Brain microvascular endothelial cell (primary cell): ENCODE measurements around the gene AMFR.

Source experiments
- DNase-seq: peaks from one replicate; pipeline ENCODE4 v3.0.0-alpha.2; 2020
- H3K27ac ChIP-seq: fragments of 250-450 bp; sonication (Bioruptor Pico); 2 replicates; pipeline ENCODE4 v1.5.1; 2020; ENCODE audit warnings: mild to moderate bottlenecking, moderate library complexity
- H3K27me3 ChIP-seq: fragments of 250-450 bp; sonication (Bioruptor Pico); replicated peaks from 2 replicates; pipeline ENCODE4 v1.5.1; 2020; ENCODE audit warnings: mild to moderate bottlenecking
- H3K36me3 ChIP-seq: fragments of 250-450 bp; sonication (Bioruptor Pico); replicated peaks from 2 replicates; pipeline ENCODE4 v1.5.1; 2020; ENCODE audit warnings: mild to moderate bottlenecking
- H3K4me3 ChIP-seq: 2 replicates; pipeline ENCODE4 v1.5.1; 2011; ENCODE audit warnings: low read depth, mild to moderate bottlenecking, control low read depth, low read length, moderate library complexity
- CTCF ChIP-seq: IDR thresholded peaks from 2 replicates; pipeline ENCODE4 v1.5.1; 2011; ENCODE audit warnings: low read depth, mild to moderate bottlenecking, moderate library complexity, low read length, control low read depth, inconsistent platforms; ENCODE audit errors: missing control alignments
- in situ Hi-C: cut with HindIII; loops from 2 replicates; pipeline ENCODE4 v1.10.0; 2017; ENCODE audit warnings: low sequenced_read_pairs, low pct_ligation_motif_present

The AMFR gene

GRCh38 chr16:56327929-56328258 is 97.5 kb downstream of the AMFR start:
- TF ChIP-seq CTCF: no peak
- Histone ChIP-seq H3K27me3 (no peaks in the 10 kb centered on the region), H3K36me3 (no peaks in the 10 kb centered on the region), H3K4me3 (no peak overlapping the region), H3K27ac (no peak overlapping the region)
- DNase-seq: no peak
- in situ Hi-C loops: no loop called here

GRCh38 chr16:56327071-56327928 is 98.0 kb downstream of the AMFR start:
- no peak overlapping the region for H3K27ac ChIP-seq
- no peaks in the 10 kb centered on the region for H3K27me3 ChIP-seq
- in situ Hi-C loops: no loop called here
- no peak for TF ChIP-seq CTCF
- DNase-seq: no peak
- no peaks in the 10 kb centered on the region for H3K36me3 ChIP-seq
- no peak overlapping the region for H3K4me3 ChIP-seq

DNA sequence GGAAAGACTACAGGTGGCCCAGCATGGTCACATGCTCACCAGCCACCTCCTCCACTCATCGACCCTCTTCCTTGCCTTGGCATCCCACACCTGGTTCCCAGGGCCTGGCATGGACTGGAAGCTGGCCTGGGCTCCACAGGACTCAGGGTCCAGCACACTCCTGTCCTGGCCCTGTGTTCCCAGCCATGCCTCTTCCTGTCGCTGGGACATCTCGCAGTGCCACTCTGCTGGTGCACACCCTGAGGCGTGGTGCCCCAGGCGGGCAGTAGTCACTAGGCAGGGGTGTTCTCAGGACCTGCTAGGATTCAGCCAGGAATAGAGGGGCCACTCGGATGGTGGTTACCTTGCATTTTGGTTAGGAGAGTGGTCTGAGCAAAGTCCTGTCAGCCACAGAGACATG is 99.4 kb downstream of the AMFR start:
- no peak for DNase-seq
- TF ChIP-seq CTCF: no peak
- no peak overlapping the region for H3K4me3 ChIP-seq
- no peak overlapping the region for H3K27ac ChIP-seq
- in situ Hi-C loops: no loop called here
- no peaks in the 10 kb centered on the region for H3K27me3 ChIP-seq
- H3K36me3 ChIP-seq: no peaks in the 10 kb centered on the region

GRCh38 chr16:56324406-56324805 is 100.9 kb downstream of the AMFR start:
- Histone ChIP-seq H3K27ac (no peak overlapping the region), H3K36me3 (no peaks in the 10 kb centered on the region), H3K4me3 (no peak overlapping the region), H3K27me3 (no peaks in the 10 kb centered on the region)
- in situ Hi-C loops: loop anchor here (25.0 kb wide), 1 partner anchor 387 kb away; no protein-coding TSS in a partner anchor
- no peak for DNase-seq
- no peak for TF ChIP-seq CTCF

GRCh38 chr16:56321571-56321970 is 103.8 kb downstream of the AMFR start:
- Histone ChIP-seq H3K27me3 (no peaks in the 10 kb centered on the region), H3K36me3 (no peaks in the 10 kb centered on the region), H3K4me3 (no peak overlapping the region), H3K27ac (no peak overlapping the region)
- in situ Hi-C loops: loop anchor here (25.0 kb wide), 1 partner anchor 384 kb away; no protein-coding TSS in a partner anchor
- TF ChIP-seq CTCF: no peak
- no peak for DNase-seq
